Suppressor macrophage (primary cell): Measurements from ENCODE around the gene AEBP1.

Experiments
- DNase-seq, 4 experiments: peaks; one replicate each; pipeline ENCODE4 v3.0.0-alpha.2; 2020 to 2022

Gene AEBP1

GRCh38 chr7:44066494-44067063 lies 37.6 kb upstream of the AEBP1 start:
- DNase-seq: no peak

DNA sequence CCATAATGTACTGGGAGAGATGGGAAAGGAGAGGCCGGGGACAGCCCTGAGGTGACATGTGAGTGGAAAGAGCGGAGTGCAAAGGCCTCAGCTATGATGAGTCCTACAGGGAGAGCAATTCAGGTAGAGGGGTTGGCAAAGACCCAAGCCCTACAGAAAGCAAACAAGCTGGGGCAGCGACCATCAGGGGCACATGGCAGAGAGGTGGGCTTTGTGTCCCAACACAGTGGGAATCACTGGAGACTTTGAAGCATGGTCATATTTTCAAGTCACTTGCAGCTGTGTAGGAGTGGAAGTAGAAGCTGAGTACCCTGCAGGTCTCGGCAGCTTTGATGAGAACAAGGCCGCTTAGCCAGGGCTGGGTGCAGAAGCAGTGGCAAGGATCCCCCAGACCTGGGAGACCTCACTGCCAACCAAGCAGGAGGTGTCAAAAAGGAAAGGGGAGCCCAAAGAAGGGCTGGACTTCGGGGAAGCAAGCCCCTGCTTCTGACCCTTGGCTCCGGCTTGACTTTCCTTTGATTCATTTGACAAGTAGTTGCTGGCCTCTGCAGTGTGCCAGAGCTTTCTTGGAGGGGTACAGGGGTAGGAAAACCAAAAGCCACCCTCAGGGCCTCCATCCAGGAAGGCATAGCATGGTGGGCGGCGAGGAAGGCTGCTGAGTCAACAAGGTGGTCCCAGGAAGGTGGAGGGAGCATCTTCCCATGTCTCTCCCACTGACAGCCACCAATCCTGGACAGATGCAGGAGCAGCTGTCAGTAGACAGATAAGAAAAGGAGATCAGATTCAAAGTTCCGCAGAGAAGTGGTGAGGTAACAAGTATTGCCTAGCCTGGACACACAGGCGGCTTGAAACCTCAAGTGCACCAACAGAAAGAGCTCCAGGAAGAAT lies 36.8 kb upstream of the AEBP1 start:
- no peak for DNase-seq

DNA sequence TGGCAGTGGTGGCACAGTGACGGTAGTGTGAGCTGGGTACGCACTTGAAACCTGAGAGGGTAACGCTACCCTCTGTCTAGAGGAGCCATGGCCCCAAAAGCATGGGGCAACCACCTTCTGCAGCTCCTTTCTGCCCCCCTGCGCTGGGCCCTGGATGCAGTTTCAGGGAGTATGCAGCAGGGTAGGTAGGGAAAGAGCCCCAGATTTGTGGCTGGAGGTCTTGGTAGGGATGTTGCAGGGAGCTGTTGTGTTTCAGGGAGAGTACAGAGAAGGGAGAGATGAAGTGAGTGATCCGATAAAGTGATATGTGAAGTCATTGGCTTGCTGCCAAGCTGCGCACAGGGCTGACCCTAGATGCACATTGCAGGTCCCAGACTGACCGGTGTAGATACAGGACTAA lies 36.1 kb upstream of the AEBP1 start:
- no peak for DNase-seq

DNA sequence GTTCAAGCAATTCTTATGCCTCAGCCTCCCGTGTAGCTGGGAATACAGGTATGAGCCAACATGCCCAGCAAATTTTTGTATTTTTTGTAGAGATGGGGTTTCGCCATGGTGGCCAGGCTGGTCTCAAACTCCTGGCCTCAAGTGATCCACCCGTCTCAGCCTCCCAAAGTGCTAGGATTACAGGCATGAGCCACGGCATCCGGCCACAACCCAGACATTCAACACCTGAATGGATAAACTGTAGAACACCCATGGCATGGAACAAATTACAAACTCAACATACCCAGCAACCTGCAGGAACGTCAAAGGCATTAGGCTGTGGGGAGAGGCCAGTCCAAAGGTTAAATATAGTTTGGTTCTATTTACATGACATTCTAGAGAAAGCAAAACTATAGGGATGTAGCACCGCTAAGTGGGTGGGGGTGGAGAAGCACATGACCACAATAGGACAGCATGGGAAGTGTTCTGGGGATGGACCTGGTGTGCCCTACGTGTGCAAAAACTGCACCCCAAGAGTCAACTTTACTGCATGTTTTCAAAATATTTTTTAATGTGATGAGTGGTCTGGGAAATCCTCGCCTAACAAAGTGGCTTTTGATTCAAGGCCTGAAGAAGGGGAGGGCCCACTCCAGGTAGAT lies 32.3 kb upstream of the AEBP1 start:
- DNase-seq: peak in 1 of 4 experiments; percentile 38

- DNase-seq: peak; percentile 60 to 79 (median 68)
Measured at GRCh38 chr7:44072364-44073231, 31.5 kb upstream of the AEBP1 start.

GRCh38 chr7:44073664-44074348 lies 30.3 kb upstream of the AEBP1 start:
- DNase-seq: peak; percentile 91 to 96 (median 94)

DNA sequence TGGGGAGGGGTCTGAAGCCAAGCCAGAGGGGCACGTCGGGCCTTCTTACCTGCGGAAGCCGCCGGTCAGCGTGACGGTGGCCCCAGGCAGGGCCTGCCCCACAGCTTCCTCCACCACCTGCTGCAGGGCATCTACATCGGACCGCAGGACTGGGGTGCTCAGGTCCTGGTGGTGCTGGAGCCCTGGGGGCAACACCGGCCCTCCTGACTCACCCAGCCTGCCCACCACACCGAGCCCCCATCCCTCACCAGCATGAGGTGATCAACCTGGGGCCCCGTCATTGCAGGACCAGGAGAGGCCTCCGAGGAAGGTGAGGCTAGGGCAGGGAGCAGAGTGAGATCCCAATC lies 29.8 kb upstream of the AEBP1 start:
- DNase-seq: no peak

DNA sequence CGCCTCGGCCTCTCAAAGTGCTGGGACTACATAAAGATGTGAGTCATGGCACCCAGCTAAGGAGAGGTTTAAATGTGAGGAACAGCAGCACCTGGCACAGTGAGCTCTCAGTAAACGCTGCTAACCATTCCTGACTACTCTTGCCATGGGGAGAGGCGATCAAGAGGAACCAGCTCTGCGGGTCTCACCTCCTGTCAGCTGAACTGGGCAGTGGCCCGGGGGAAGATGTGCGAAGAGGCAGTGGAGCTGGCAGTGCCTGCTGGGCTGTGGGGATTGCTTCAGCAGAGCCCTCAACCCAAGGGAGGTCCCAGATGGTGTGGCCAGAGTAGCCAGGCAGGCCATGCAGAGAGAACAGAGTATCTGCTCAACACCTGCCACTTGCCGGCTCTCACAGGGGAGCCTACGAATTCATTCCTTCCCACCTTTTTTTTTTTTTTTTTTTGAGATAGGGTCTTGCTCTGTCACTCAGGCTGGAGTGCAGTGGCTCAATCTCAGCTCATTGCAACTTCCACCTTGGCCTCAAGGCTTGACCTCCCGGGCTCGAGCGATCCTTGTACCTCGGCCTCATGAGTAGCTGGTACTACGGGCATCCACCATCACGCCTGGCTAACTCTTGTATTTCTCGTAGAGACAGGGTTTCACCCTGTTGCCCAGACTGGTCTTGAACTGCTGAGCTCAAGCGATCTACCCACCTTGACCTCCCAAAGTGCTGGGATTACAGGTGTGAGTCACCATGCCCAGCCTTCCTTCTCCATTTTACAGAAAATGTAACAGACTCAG lies 28.7 kb upstream of the AEBP1 start:
- DNase-seq: no peak

DNA sequence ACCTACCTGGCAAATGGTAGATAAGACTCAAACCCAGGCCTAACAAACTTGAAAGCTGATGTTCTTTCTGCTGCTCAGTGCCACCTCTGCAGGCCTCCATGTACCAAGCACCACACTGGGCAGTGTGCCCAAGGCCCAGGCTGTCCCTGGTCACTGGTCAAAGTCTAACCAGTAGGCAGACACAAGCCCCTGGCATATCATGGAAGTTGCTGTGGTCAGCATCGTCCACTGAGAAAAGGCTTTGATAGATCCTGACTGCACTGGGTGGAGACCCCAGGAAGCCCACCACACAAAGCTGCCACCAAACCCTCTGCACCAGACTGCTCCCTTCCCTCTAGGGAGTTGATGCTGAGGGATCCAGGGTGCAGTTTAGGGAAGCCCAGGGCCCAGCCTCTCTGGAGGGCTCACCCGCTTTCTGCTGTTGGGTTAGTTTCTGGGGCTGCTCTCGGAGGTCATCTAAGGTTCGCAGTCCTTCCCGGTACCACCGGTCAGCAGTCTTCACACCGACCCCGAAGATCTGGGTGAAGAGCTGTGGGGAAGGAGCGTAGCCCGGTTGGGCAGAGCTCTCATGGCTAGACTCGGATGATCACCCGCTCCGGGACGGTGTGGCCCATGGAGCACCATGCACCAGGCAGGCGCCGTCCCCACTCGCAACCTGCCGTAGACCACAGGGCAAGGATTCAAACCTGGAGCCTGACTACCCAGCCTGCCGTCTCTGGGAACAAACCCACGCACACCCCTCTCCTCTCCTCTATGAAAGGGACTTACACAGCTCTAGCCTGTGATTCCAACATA lies 27.8 kb upstream of the AEBP1 start:
- DNase-seq: no peak

DNA sequence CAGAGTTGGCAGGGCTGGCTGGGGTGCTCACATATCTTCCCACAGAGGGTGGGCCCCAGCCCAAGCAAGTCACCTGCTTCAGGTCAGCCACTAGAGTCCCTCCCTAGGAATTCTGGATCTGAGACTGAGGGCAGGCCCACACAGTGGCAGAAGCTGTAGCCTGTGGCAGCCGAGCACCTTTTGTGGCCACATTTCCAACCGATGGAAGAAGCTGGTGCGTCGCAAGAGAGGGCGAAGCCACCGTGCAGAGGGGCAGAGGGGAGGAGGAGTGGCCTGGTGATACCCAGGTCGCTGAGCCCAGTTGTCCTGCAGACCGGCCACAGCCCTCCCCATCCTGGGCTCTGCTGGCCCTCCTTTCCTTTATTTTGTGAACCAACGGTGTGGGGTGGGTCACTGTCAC lies 27.1 kb upstream of the AEBP1 start:
- no peak for DNase-seq

DNA sequence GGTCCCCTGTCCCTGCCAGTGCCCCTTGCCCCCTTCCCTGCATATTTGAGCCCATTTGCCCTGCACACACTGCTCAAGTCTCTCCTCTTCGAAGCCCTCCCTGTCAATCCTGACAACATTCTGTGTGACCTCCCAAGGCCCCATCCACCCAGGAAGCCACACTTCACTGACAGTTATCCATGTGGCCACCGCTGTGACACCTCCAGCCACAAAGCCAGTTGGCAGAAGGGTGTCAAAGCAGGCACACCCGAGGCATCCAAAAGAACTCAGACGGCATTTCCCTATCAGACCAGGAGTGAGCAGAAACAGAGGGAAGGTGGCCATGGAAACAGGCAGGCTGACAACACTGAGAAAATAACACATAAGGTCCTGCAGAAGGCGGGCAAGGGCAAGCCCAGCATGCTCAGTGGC lies 26.5 kb upstream of the AEBP1 start:
- DNase-seq: no peak

- DNase-seq: no peak
Measured at GRCh38 chr7:44078521-44078920, 25.6 kb upstream of the AEBP1 start.

- DNase-seq: no peak
Measured at GRCh38 chr7:44079331-44080021, 24.7 kb upstream of the AEBP1 start.

GRCh38 chr7:44080118-44080517 lies 24.0 kb upstream of the AEBP1 start:
- DNase-seq: no peak

DNA sequence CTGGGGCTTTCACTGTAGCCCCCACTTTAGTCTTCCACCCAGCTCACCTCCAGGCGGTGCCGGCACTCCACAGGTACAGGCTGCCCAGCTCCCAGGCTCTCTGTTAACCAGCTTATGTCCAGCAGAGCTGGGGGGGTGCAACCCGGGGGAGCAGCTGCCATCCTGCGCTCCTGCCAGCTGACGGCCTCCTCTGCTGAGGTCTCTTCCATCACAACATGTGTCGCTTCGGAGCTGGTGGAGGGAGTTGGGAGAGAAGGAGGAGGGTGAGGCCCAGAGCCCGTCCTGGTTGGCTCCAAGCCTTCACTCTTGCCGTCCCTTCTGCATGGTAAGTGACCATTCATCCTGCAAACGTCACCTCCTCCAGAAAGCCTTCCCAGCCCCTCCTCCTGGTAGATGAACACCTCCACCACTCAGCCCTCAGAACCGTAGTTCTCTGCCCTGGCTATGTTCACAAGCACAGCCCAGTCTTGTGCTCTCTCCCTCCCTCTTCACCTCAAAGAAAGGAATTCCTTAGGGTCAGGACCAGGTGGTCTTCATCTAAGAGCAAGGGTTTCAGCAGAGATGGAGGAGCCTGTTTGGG lies 23.4 kb upstream of the AEBP1 start:
- DNase-seq: no peak

- DNase-seq: no peak
Measured at GRCh38 chr7:44081266-44081748, 22.8 kb upstream of the AEBP1 start.

- peak; percentile 98 to 100 (median 99) for DNase-seq
Measured at GRCh38 chr7:44082541-44083207, 21.5 kb upstream of the AEBP1 start.

DNA sequence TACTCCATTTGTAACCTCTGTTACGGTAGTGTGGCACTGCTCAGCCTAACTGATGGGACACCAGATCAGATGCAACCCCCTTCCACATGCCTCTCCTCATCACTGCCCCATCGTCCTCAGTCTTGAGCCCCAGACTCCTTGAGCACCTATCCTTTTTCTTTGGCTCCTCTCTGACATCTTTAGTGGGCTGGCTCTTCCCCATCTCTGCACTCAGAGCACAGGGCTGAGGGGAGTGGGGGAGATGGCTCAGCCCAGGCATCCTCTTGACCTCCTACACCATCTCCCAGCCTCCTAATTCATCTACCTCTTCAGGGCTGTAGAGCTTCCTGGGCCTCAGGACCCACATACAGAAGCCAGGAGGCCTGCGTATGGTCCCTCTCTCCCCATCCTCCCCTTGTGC lies 20.3 kb upstream of the AEBP1 start:
- no peak for DNase-seq

DNA sequence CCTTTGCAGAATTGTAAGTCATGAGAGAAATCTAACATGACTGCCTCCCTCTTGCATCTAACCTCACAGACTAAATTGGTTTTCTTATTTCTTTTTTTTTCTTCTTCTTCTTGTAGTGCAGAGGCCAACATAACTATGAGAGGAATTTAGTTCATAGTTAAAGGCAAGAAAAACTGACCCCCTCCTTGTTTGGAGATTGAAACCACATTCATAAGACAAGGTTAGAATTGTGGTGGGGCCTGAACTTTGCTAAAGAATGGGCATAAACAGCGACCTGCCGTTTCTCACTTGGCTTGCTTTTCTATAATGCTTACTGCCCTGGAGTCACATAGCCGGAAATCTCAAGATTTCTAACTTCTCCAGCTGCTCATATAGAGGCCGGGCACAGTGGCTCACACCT lies 19.4 kb upstream of the AEBP1 start:
- DNase-seq: no peak
